Mesenchymal stem cell (in vitro differentiated cells and primary cell): Measurements from ENCODE around the gene PTGES2.
A peak's percentile ranks its signal among the peaks of the same experiment; 100 is the strongest.
"Not testable (repeated sequence)": the region's sequence is repeated elsewhere in the genome, so short reads cannot be mapped to it uniquely, and the experiment has no call there.

Source experiments
- DNase-seq: peaks from one replicate; pipeline ENCODE4 v3.0.0-alpha.2; 2013
- H2AFZ ChIP-seq: one replicate; pipeline ENCODE4 v1.6.1; 2013; ENCODE audit warnings: low read depth, mild to moderate bottlenecking, control low read depth, inconsistent platforms, low read length, moderate library complexity
- H2AK5ac ChIP-seq: 2 replicates; pipeline ENCODE4 v1.6.1; 2013; ENCODE audit warnings: low read length, moderate library complexity, mild to moderate bottlenecking, inconsistent platforms; ENCODE audit not compliant: severe bottlenecking
- H2BK120ac ChIP-seq: one replicate; pipeline ENCODE4 v1.6.1; 2013; ENCODE audit warnings: low read depth, mild to moderate bottlenecking, inconsistent platforms, low read length, moderate library complexity
- H2BK12ac ChIP-seq, 2 experiments: one replicate each; pipeline ENCODE4 v1.6.1; 2013; ENCODE audit warnings: inconsistent platforms in 2 of 2, low read length in 2 of 2, mild to moderate bottlenecking in 2 of 2, moderate library complexity in 2 of 2, control low read depth in 1 of 2
- H2BK15ac ChIP-seq: one replicate; pipeline ENCODE4 v1.6.1; 2013; ENCODE audit warnings: mild to moderate bottlenecking, low read depth, inconsistent platforms; ENCODE audit not compliant: poor library complexity, severe bottlenecking
- H2BK5ac ChIP-seq: 2 replicates; pipeline ENCODE4 v1.6.1; 2013; ENCODE audit warnings: low read depth, mild to moderate bottlenecking, low read length, control low read depth, inconsistent platforms; ENCODE audit not compliant: poor library complexity, severe bottlenecking
- H3K14ac ChIP-seq, 2 experiments: one replicate each; pipeline ENCODE4 v1.6.1; 2013; ENCODE audit warnings: inconsistent platforms in 2 of 2, low read length in 2 of 2, control low read depth in 1 of 2, mild to moderate bottlenecking in 1 of 2, moderate library complexity in 1 of 2
- H3K18ac ChIP-seq, 2 experiments: one replicate each; pipeline ENCODE4 v1.6.1; 2013; ENCODE audit warnings: inconsistent platforms in 2 of 2, low read length in 2 of 2, control low read depth in 1 of 2, low read depth in 1 of 2, mild to moderate bottlenecking in 1 of 2
- H3K23ac ChIP-seq, 2 experiments: one replicate each; pipeline ENCODE4 v1.6.1; 2013; ENCODE audit warnings: inconsistent platforms in 2 of 2, low read length in 2 of 2, mild to moderate bottlenecking in 2 of 2, moderate library complexity in 2 of 2, control low read depth in 1 of 2
- H3K27ac ChIP-seq: 2 replicates; pipeline ENCODE4 v1.5.1; 2013; ENCODE audit warnings: mild to moderate bottlenecking, moderate library complexity, low read length, control low read depth, inconsistent platforms; ENCODE audit not compliant: poor library complexity, severe bottlenecking
- H3K27me3 ChIP-seq, 2 experiments: 2 replicates each; pipeline versions ENCODE4 v1.6.1 to v1.7.0; 2013; ENCODE audit warnings: low read length in 2 of 2, mild to moderate bottlenecking in 2 of 2, moderate library complexity in 2 of 2, control low read depth in 1 of 2, inconsistent platforms in 1 of 2; ENCODE audit not compliant: control insufficient read depth in 1 of 2, insufficient read depth in 1 of 2
- H3K36me3 ChIP-seq, 2 experiments: 2 replicates each; pipeline versions ENCODE4 v1.6.1 to v1.7.0; 2013; ENCODE audit warnings: low read length in 2 of 2, control low read depth in 1 of 2, inconsistent platforms in 1 of 2, low read depth in 1 of 2, mild to moderate bottlenecking in 1 of 2; ENCODE audit not compliant: insufficient read depth in 2 of 2, control insufficient read depth in 1 of 2
- H3K4ac ChIP-seq, 2 experiments: one replicate each; pipeline ENCODE4 v1.6.1; 2013; ENCODE audit warnings: inconsistent platforms in 2 of 2, low read length in 2 of 2, mild to moderate bottlenecking in 2 of 2, moderate library complexity in 2 of 2, control low read depth in 1 of 2, low read depth in 1 of 2
- H3K4me1 ChIP-seq: 2 replicates; pipeline ENCODE4 v1.6.1; 2013; ENCODE audit warnings: low read depth, low read length, control low read depth; ENCODE audit not compliant: control insufficient read depth, insufficient read depth
- H3K4me2 ChIP-seq: 2 replicates; pipeline ENCODE4 v1.6.1; 2013; ENCODE audit warnings: low read length, mild to moderate bottlenecking, inconsistent platforms; ENCODE audit not compliant: poor library complexity, severe bottlenecking
- H3K4me3 ChIP-seq, 2 experiments: 2 replicates each; pipeline versions ENCODE4 v1.5.1 to v1.7.0; 2013; ENCODE audit warnings: low read length in 2 of 2, mild to moderate bottlenecking in 2 of 2, control low read depth in 1 of 2, low read depth in 1 of 2; ENCODE audit not compliant: insufficient read depth in 1 of 2
- H3K79me1 ChIP-seq: replicated peaks from 2 replicates; pipeline ENCODE4 v1.6.1; 2013; ENCODE audit warnings: mild to moderate bottlenecking, control low read depth, low read length, inconsistent platforms; ENCODE audit not compliant: poor library complexity, severe bottlenecking
- H3K9ac ChIP-seq: 2 replicates; pipeline ENCODE4 v1.7.0; 2013; ENCODE audit warnings: mild to moderate bottlenecking, low read length, moderate library complexity
- H3K9me3 ChIP-seq: 2 replicates; pipeline ENCODE4 v1.7.0; 2013; ENCODE audit warnings: mild to moderate bottlenecking, low read length; ENCODE audit not compliant: control insufficient read depth
- H4K8ac ChIP-seq: one replicate; pipeline ENCODE4 v1.6.1; 2013; ENCODE audit warnings: inconsistent platforms, mild to moderate bottlenecking, low read length, moderate library complexity
- H4K91ac ChIP-seq: one replicate; pipeline ENCODE4 v1.6.1; 2013; ENCODE audit warnings: mild to moderate bottlenecking, low read length, inconsistent platforms
- WGBS: methylation state at CpG from one replicate; pipeline ENCODE4 v1.1.7; 2013; ENCODE audit warnings: mixed read lengths; 5-methylcytosine and 5-hydroxymethylcytosine counted together

The PTGES2 gene

DNA sequence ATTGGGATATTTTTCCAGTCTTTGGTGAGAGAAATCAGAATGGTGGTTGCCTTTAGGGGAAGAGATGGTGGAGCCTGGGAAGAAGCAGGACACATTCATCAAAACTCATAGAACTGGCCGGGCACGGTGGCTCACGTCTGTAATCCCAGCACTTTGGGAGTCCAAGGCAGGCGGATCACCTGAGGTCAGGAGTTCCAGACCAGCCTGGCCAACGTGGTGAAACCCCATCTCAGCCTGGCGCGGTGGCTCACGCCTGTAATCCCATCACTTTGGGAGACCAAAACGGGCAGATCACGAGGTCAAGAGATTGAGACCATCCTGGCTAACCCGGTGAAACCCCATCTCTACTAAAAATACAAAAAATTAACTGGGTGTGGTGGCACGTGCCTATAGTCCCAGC is 15.8 kb downstream of the PTGES2 start:
- not testable (repeated sequence) for H4K8ac ChIP-seq, H3K9ac ChIP-seq, H3K4me3 ChIP-seq, H2AK5ac ChIP-seq, H3K4me2 ChIP-seq, H2BK5ac ChIP-seq, H3K27me3 ChIP-seq, H3K18ac ChIP-seq, H2BK12ac ChIP-seq, H2BK120ac ChIP-seq, H2AFZ ChIP-seq, H3K9me3 ChIP-seq, H3K4ac ChIP-seq, H2BK15ac ChIP-seq, DNase-seq, H3K27ac ChIP-seq, H3K23ac ChIP-seq, H4K91ac ChIP-seq, H3K14ac ChIP-seq, H3K4me1 ChIP-seq, H3K79me1 ChIP-seq
- H3K36me3 ChIP-seq = peaks cover 32 to 61% of the 10 kb centered on the region in 2 experiments
- WGBS = 89% methylated on average over 12 of the region's 12 CpGs

DNA sequence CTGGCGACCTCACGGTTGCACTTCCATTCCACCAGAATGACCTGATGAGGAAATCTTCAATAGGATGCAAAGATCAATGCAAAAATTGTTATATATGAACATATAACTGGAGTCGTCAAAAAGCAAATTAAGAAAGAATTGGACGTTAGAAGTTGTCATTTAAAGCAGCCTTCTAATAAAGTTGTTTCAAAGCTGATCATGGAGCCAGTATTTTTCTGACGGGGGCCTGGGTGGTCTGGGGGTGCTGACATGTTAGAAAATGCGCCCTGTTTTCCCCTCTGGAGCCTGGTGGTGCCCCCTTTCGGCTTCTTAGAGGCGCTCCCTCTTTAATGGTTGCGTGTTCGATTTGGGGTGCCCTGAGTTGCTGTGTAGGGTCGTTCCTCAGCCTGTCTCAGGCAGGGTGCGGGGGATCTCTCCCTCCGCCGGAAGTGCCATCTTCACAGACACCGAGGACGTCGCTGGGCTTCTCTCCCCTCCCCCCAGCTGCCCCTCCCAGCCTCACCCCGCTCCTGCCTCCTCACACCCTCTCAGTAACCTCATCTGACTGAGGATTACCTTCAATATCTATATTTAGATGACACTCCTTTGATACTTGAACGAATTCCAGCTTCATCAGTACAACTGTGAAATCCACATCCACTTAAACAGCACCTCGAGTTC is 18.3 kb downstream of the PTGES2 start:
- no peak for DNase-seq
- Histone ChIP-seq H3K27ac (no peak overlapping the region), H2BK12ac (no peak overlapping the region), H3K14ac (no peak overlapping the region), H3K4me2 (no peak overlapping the region), H2BK120ac (no peak overlapping the region), H3K27me3 (no peaks in the 10 kb centered on the region), H3K4me3 (no peak overlapping the region), H3K4me1 (peaks cover 4% of the 10 kb centered on the region), H3K36me3 (peaks cover 51 to 57% of the 10 kb centered on the region in 2 experiments), H2AFZ (no peak overlapping the region), H2BK5ac (no peak overlapping the region), H3K9ac (no peak overlapping the region), H3K79me1 (peaks cover 23% of the 10 kb centered on the region), H3K4ac (no peak overlapping the region), H3K18ac (no peak overlapping the region), H4K91ac (no peak overlapping the region), H2BK15ac (no peak overlapping the region), H3K23ac (no peak overlapping the region), H2AK5ac (no peak overlapping the region), H4K8ac (no peak overlapping the region), H3K9me3 (no peaks in the 10 kb centered on the region)
- 80% methylated on average over 16 of the region's 20 CpGs for WGBS

DNA sequence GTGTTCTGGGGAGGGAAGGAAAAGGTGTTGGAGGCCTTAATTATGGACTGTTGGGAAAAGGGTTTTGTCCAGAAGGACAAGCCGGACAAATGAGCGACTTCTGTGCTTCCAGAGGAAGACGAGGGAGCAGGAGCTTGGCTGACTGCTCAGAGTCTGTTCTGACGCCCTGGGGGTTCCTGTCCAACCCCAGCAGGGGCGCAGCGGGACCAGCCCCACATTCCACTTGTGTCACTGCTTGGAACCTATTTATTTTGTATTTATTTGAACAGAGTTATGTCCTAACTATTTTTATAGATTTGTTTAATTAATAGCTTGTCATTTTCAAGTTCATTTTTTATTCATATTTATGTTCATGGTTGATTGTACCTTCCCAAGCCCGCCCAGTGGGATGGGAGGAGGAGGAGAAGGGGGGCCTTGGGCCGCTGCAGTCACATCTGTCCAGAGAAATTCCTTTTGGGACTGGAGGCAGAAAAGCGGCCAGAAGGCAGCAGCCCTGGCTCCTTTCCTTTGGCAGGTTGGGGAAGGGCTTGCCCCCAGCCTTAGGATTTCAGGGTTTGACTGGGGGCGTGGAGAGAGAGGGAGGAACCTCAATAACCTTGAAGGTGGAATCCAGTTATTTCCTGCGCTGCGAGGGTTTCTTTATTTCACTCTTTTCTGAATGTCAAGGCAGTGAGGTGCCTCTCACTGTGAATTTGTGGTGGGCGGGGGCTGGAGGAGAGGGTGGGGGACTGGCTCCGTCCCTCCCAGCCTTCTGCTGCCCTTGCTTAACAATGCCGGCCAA is 19.1 kb downstream of the PTGES2 start:
- Histone ChIP-seq H3K9me3 (no peaks in the 10 kb centered on the region), H2AK5ac (no peak overlapping the region), H4K91ac (no peak overlapping the region), H2BK120ac (no peak overlapping the region), H3K4me2 (no peak overlapping the region), H2BK15ac (no peak overlapping the region), H3K4me1 (peaks cover 9% of the 10 kb centered on the region), H3K79me1 (peaks cover 28% of the 10 kb centered on the region), H3K18ac (no peak overlapping the region), H2BK12ac (no peak overlapping the region), H3K4ac (no peak overlapping the region), H2BK5ac (no peak overlapping the region), H3K36me3 (peaks cover 57 to 59% of the 10 kb centered on the region in 2 experiments), H2AFZ (no peak overlapping the region), H3K9ac (no peak overlapping the region), H3K27me3 (no peaks in the 10 kb centered on the region), H3K14ac (no peak overlapping the region), H3K4me3 (no peak overlapping the region), H3K23ac (no peak overlapping the region), H3K27ac (no peak overlapping the region), H4K8ac (no peak overlapping the region)
- no peak for DNase-seq
- 91% methylated on average over 12 of the region's 15 CpGs for WGBS

DNA sequence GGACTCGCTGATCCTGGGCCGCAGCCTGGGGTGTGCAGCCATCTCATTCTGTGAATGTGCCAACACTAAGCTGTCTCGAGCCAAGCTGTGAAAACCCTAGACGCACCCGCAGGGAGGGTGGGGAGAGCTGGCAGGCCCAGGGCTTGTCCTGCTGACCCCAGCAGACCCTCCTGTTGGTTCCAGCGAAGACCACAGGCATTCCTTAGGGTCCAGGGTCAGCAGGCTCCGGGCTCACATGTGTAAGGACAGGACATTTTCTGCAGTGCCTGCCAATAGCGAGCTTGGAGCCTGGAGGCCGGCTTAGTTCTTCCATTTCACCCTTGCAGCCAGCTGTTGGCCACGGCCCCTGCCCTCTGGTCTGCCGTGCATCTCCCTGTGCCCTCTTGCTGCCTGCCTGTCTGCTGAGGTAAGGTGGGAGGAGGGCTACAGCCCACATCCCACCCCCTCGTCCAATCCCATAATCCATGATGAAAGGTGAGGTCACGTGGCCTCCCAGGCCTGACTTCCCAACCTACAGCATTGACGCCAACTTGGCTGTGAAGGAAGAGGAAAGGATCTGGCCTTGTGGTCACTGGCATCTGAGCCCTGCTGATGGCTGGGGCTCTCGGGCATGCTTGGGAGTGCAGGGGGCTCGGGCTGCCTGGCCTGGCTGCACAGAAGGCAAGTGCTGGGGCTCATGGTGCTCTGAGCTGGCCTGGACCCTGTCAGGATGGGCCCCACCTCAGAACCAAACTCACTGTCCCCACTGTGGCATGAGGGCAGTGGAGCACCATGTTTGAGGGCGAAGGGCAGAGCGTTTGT is 19.9 kb downstream of the PTGES2 start:
- H3K9me3 ChIP-seq = no peaks in the 10 kb centered on the region
- no peak overlapping the region for H2BK15ac ChIP-seq
- no peak overlapping the region for H4K8ac ChIP-seq
- peak overlapping the region; percentile 27 for H4K91ac ChIP-seq
- H2AK5ac ChIP-seq = no peak overlapping the region
- H3K36me3 ChIP-seq = peaks cover 61 to 66% of the 10 kb centered on the region in 2 experiments
- no peak overlapping the region for H3K4ac ChIP-seq
- H3K14ac ChIP-seq = no peak overlapping the region
- no peaks in the 10 kb centered on the region for H3K27me3 ChIP-seq
- 91% methylated on average over 16 of the region's 18 CpGs for WGBS
- H3K18ac ChIP-seq = no peak overlapping the region
- no peak overlapping the region for H3K27ac ChIP-seq
- no peak overlapping the region for H2AFZ ChIP-seq
- H2BK12ac ChIP-seq = no peak overlapping the region
- H3K4me2 ChIP-seq = no peak overlapping the region
- DNase-seq = no peak
- H3K4me3 ChIP-seq = no peak overlapping the region
- peaks cover 31% of the 10 kb centered on the region for H3K79me1 ChIP-seq
- peaks cover 11% of the 10 kb centered on the region for H3K4me1 ChIP-seq
- no peak overlapping the region for H2BK120ac ChIP-seq
- H3K23ac ChIP-seq = no peak overlapping the region
- no peak overlapping the region for H3K9ac ChIP-seq
- no peak overlapping the region for H2BK5ac ChIP-seq
